Kidney epithelial cell (primary cell): ENCODE measurements around the gene DNAH1. TPM values are rescaled to one million over a fixed set of nuclear protein-coding genes. Genes with fewer than 3 reads are reported as not detected.

Source experiments
- DNase-seq: peaks from one replicate; pipeline ENCODE4 v3.0.0-alpha.2; 2010; ENCODE audit warnings: low read depth
- H3K27me3 ChIP-seq: 2 replicates; pipeline ENCODE4 v1.6.0; 2011; ENCODE audit warnings: low read length; ENCODE audit not compliant: control insufficient read depth, insufficient read depth
- H3K36me3 ChIP-seq: 2 replicates; pipeline ENCODE4 v1.5.1; 2011; ENCODE audit warnings: low read length; ENCODE audit not compliant: control insufficient read depth, insufficient read depth
- H3K4me3 ChIP-seq: 2 replicates; pipeline ENCODE4 v1.5.1; 2011; ENCODE audit warnings: low read depth, mild to moderate bottlenecking, control low read depth, low read length
- total RNA-seq: library from RNA; depleted of rRNA; stranded (reverse); fragments of >200 nt; gene quantifications from 2 replicates; pipeline ENCODE4 v1.2.3, GENCODE V29; 2015
- TF ChIP-seq, protein P1 (sequence below): IDR thresholded peaks from 2 replicates; pipeline ENCODE4 v1.5.1; 2011; ENCODE audit warnings: mild to moderate bottlenecking, moderate library complexity, low read length, control low read depth, inconsistent platforms; ENCODE audit not compliant: insufficient read depth, poor library complexity, severe bottlenecking

The DNAH1 gene
- total RNA-seq, 1 donor from 2014 or later: 0.96 TPM

- no peaks in the 10 kb centered on the region for H3K36me3 ChIP-seq
- DNase-seq: no peak
- no peak overlapping the region for H3K4me3 ChIP-seq
- peaks cover 22% of the 10 kb centered on the region for H3K27me3 ChIP-seq
- TF ChIP-seq, protein P1, sequence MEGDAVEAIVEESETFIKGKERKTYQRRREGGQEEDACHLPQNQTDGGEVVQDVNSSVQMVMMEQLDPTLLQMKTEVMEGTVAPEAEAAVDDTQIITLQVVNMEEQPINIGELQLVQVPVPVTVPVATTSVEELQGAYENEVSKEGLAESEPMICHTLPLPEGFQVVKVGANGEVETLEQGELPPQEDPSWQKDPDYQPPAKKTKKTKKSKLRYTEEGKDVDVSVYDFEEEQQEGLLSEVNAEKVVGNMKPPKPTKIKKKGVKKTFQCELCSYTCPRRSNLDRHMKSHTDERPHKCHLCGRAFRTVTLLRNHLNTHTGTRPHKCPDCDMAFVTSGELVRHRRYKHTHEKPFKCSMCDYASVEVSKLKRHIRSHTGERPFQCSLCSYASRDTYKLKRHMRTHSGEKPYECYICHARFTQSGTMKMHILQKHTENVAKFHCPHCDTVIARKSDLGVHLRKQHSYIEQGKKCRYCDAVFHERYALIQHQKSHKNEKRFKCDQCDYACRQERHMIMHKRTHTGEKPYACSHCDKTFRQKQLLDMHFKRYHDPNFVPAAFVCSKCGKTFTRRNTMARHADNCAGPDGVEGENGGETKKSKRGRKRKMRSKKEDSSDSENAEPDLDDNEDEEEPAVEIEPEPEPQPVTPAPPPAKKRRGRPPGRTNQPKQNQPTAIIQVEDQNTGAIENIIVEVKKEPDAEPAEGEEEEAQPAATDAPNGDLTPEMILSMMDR: no peak
These were observed 50.4 kb downstream of the DNAH1 start for GRCh38 chr3:52366527-52366926.

GRCh38 chr3:52367891-52368880 is 52.1 kb downstream of the DNAH1 start:
- DNase-seq: no peak
- H3K36me3 ChIP-seq: no peaks in the 10 kb centered on the region
- H3K27me3 ChIP-seq: peaks cover 36% of the 10 kb centered on the region
- H3K4me3 ChIP-seq: no peak overlapping the region
- TF ChIP-seq, protein P1: no peak

- TF ChIP-seq, protein P1: no peak
- peaks cover 48% of the 10 kb centered on the region for H3K27me3 ChIP-seq
- DNase-seq: no peak
- no peaks in the 10 kb centered on the region for H3K36me3 ChIP-seq
- H3K4me3 ChIP-seq: no peak overlapping the region
These were observed 54.4 kb downstream of the DNAH1 start for GRCh38 chr3:52370531-52370930.

DNA sequence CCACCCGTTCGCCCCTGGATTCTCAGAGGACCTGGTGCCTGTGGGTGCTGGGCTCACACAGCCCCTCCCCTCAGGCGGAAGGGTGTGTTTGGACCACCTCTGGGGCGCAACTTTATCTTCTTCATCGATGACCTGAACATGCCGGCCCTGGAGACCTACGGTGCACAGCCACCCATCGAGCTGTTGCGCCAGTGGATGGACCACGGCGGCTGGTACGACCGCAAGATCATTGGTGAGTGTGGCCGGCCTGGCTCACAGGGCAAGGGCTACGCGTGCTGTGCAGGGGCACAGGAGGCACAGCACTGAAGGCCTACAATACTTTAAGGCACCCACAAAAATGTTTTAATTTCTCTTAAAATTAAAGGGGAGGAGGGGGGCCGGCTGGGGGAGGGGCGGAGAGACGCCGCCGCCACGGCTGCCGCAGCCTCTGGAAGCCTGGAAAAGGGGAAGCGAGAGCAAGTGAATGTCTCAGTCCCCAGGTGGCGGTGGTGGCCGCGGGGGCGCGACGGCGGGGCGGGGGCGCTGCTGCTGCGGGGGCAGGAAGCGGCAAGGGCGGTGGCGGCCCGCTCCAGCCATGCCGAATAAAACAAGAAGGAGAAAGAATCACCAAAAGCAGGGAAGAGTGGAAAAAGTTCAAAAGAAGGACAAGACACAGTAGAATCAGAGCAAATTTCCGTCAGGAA is 56.8 kb downstream of the DNAH1 start:
- DNase-seq: no peak
- H3K27me3 ChIP-seq: peaks cover 52% of the 10 kb centered on the region
- H3K4me3 ChIP-seq: no peak overlapping the region
- no peaks in the 10 kb centered on the region for H3K36me3 ChIP-seq
- TF ChIP-seq, protein P1: no peak

DNA sequence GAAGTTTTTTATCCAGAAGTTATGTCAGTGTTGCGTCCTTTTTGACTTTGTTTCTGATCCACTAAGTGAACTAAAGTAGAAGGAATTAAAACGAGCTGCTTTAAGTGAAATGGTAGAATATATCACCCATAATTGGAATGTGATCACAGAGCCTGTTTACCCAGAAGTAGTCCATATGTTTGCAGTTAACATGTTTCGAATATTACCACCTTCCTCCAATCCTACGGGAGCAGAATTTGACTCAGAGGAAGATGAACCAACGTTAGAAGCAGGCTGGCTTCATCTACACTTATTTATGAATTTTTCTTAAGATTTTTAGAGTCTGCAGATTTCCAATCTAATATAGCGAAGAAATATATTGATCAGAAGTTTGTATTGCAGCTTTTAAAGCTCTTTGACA is 57.6 kb downstream of the DNAH1 start:
- no peak for DNase-seq
- H3K27me3 ChIP-seq: peaks cover 50% of the 10 kb centered on the region
- TF ChIP-seq, protein P1: no peak
- no peak overlapping the region for H3K4me3 ChIP-seq
- no peaks in the 10 kb centered on the region for H3K36me3 ChIP-seq
